Fibroblast of lung (primary cell): ENCODE data around the gene ZACN. TPM values are rescaled to one million over a fixed set of nuclear protein-coding genes. Genes with fewer than 3 reads are reported as not detected.

Experiments
- DNase-seq, 2 donors: peaks; one replicate each; pipeline versions ENCODE4 v3.0.0 to v3.0.0-alpha.2; 2010; ENCODE audit warnings: low read depth in 2 of 2
- H2AFZ ChIP-seq: 2 replicates; pipeline ENCODE4 v1.5.1; 2012; ENCODE audit warnings: low read length, control low read depth, inconsistent platforms
- H3K27ac ChIP-seq: 2 replicates; pipeline ENCODE4 v1.5.1; 2011; ENCODE audit warnings: low read length, control low read depth; ENCODE audit not compliant: insufficient read depth
- H3K27me3 ChIP-seq: 2 replicates; pipeline ENCODE4 v1.5.1; 2011; ENCODE audit warnings: mild to moderate bottlenecking, low read length; ENCODE audit not compliant: control insufficient read depth, insufficient read depth
- H3K36me3 ChIP-seq: 2 replicates; pipeline ENCODE4 v1.5.1; 2011; ENCODE audit warnings: low read length; ENCODE audit not compliant: control insufficient read depth, insufficient read depth
- H3K4me1 ChIP-seq: 2 replicates; pipeline ENCODE4 v1.5.1; 2011; ENCODE audit warnings: low read length; ENCODE audit not compliant: control insufficient read depth, insufficient read depth; ENCODE audit errors: extremely low read depth
- H3K4me2 ChIP-seq: 2 replicates; pipeline ENCODE4 v1.5.1; 2011; ENCODE audit warnings: low read length, control low read depth; ENCODE audit not compliant: insufficient read depth; ENCODE audit errors: extremely low read depth
- H3K4me3 ChIP-seq, 4 experiments: fragments of 200-600 bp in 1 of 4; sonication (generic) in 1 of 4; replicated peaks in 1 of 4; 2 replicates each; pipeline ENCODE4 v1.5.1; 2011 to 2016; ENCODE audit warnings: low read length in 4 of 4, low read depth in 3 of 4, mild to moderate bottlenecking in 3 of 4, control low read depth in 2 of 4, inconsistent platforms in 1 of 4, mixed read lengths in 1 of 4; ENCODE audit not compliant: insufficient read depth in 1 of 4; ENCODE audit errors: control extremely low read depth in 1 of 4
- H3K79me2 ChIP-seq: 2 replicates; pipeline ENCODE4 v1.5.1; 2012; ENCODE audit warnings: mild to moderate bottlenecking, low read length, inconsistent platforms; ENCODE audit not compliant: control insufficient read depth, insufficient read depth
- H3K9ac ChIP-seq: 2 replicates; pipeline ENCODE4 v1.5.1; 2011; ENCODE audit warnings: mild to moderate bottlenecking, low read length, control low read depth; ENCODE audit not compliant: insufficient read depth
- H3K9me3 ChIP-seq: 2 replicates; pipeline ENCODE4 v1.5.1; 2012; ENCODE audit warnings: low read depth, low read length; ENCODE audit not compliant: control insufficient read depth, insufficient read depth
- H4K20me1 ChIP-seq: 2 replicates; pipeline ENCODE4 v1.5.1; 2011; ENCODE audit warnings: low read length; ENCODE audit not compliant: control insufficient read depth, insufficient read depth; ENCODE audit errors: extremely low read depth
- EZH2 ChIP-seq: IDR thresholded peaks from 2 replicates; pipeline ENCODE4 v1.5.1; 2012; ENCODE audit warnings: low read length, control low read depth, mild to moderate bottlenecking; ENCODE audit errors: missing control alignments
- polyA plus RNA-seq, 2 donors: library from polyadenylated mRNA; depleted of rRNA in 1 of 2; stranded (reverse) in 1 of 2; unstranded in 1 of 2; fragments of >200 nt; gene quantifications; 2 replicates each; pipeline ENCODE4 v1.2.1, GENCODE V29; 2011 to 2012; ENCODE audit warnings: missing spikeins in 1 of 2
- total RNA-seq: library from RNA; depleted of rRNA; stranded (reverse); fragments of >200 nt; gene quantifications from 2 replicates; pipeline ENCODE4 v1.2.1, GENCODE V29; 2014
- TF ChIP-seq, protein P1 (sequence below), 2 donors: IDR thresholded peaks in 1 of 2; conservative IDR thresholded peaks in 1 of 2; 1 replicate in 1 of 2; 2 replicates in 1 of 2; pipeline ENCODE4 v1.5.1; 2011 to 2012; ENCODE audit warnings: low read length in 2 of 2, control low read depth in 1 of 2, inconsistent platforms in 1 of 2, low read depth in 1 of 2, mild to moderate bottlenecking in 1 of 2

The ZACN gene
- total and polyA plus RNA-seq, 2 donors (not counting 1 experiment from before 2014, with no cell fraction given): not detected

DNA sequence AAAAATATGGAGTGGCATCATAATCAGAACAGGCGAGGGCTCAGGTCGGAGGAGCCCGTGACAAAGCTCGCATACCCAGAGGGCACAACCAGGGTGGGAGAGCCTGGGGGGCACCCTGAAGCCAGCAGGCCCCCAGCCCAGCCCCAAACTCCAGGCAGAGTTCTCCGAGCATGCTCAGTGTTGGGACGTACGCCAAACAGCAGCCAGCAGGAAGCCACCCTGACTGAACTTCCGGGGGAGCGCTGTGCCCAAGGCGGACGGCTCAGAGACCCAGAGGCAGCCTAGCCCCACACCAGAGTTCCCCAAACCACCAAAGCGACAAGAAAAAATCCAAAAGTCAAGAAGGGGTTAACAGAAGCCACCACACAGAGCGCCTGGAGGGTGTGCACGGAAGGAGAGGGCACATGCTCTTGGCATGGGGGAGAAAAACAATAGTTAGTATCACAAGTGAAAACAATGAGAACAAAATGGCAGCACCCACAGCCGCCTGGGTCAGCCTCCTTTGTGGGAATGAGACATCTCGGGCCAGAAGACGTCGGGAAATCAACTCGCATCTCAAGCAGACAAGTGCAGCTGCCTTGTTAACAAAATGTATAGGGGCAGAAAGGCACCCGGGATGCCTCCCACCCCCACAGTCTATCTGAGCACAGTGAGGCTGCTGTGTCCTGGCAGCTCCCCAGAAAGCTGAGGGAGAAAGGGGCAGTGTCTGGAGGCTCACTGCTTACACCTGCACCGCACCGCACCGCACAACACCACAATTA is 12.7 kb downstream of the ZACN start:
- DNase-seq: no peak
- no peak overlapping the region for H3K9ac ChIP-seq
- no peaks in the 10 kb centered on the region for H3K9me3 ChIP-seq
- peaks cover 33% of the 10 kb centered on the region for H3K36me3 ChIP-seq
- H4K20me1 ChIP-seq: no peaks in the 10 kb centered on the region
- H2AFZ ChIP-seq: no peak overlapping the region
- H3K4me3 ChIP-seq: no peak overlapping the region
- no peaks in the 10 kb centered on the region for H3K79me2 ChIP-seq
- peaks cover 2% of the 10 kb centered on the region for H3K4me1 ChIP-seq
- no peak for TF ChIP-seq EZH2
- TF ChIP-seq, protein P1, sequence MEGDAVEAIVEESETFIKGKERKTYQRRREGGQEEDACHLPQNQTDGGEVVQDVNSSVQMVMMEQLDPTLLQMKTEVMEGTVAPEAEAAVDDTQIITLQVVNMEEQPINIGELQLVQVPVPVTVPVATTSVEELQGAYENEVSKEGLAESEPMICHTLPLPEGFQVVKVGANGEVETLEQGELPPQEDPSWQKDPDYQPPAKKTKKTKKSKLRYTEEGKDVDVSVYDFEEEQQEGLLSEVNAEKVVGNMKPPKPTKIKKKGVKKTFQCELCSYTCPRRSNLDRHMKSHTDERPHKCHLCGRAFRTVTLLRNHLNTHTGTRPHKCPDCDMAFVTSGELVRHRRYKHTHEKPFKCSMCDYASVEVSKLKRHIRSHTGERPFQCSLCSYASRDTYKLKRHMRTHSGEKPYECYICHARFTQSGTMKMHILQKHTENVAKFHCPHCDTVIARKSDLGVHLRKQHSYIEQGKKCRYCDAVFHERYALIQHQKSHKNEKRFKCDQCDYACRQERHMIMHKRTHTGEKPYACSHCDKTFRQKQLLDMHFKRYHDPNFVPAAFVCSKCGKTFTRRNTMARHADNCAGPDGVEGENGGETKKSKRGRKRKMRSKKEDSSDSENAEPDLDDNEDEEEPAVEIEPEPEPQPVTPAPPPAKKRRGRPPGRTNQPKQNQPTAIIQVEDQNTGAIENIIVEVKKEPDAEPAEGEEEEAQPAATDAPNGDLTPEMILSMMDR (conservative IDR thresholded peaks at IDR 0.05 in 1 of 2, IDR thresholded peaks at IDR 0.05 in 1 of 2; ENCODE audit: low read depth in 1 of 2, low read length in 2 of 2): no peak
- no peak overlapping the region for H3K27ac ChIP-seq
- no peak overlapping the region for H3K4me2 ChIP-seq
- no peaks in the 10 kb centered on the region for H3K27me3 ChIP-seq

DNA sequence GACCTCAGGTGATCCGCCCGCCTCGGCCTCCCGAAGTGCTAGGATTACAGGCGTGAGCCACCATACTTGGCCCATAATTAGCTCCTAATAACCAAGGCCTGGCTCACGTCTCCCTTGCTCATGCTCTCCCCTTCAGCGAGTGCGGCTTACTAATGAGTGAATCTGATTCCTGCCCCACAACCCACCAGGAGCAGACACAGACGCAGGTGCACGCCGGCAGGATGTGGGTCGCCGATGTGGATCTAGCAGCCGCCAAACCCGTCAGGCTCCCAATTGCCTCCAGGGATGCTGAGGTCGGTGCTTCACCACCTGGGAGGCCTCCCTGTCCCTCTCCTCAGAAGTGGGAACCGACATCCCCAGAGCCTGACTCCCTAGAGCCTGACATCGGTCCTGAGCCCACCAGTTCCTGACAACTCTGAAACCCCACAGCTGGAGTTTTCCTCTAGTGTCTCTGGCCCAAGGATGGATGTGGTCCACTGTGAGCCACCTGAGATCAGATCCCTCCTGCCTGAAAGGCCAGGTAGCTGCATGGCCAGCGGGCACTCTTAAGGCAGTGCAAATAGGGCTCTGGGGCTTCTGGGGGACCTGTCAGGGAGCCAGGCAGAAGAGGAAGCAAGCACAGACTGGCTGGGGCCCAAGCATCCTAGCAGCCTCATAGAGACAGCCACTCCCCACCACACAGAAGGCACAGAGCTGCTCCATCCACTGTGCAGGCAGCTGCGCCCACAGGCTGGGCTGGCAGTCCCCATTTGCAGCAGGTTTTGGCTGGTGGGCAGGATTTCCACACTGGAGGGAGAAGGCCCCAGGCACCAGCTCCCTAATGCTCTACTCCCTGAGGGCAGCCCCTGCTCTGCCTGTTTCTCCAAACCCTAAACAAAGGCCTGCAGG is 13.8 kb downstream of the ZACN start:
- Histone ChIP-seq H3K79me2 (no peaks in the 10 kb centered on the region), H4K20me1 (no peaks in the 10 kb centered on the region), H3K27ac (no peak overlapping the region), H3K4me1 (peaks cover 2% of the 10 kb centered on the region), H3K36me3 (peaks cover 30% of the 10 kb centered on the region), H3K4me3 (no peak overlapping the region), H3K27me3 (no peaks in the 10 kb centered on the region), H3K9me3 (no peaks in the 10 kb centered on the region), H3K4me2 (no peak overlapping the region), H3K9ac (no peak overlapping the region), H2AFZ (no peak overlapping the region)
- TF ChIP-seq, protein P1 (conservative IDR thresholded peaks at IDR 0.05 in 1 of 2, IDR thresholded peaks at IDR 0.05 in 1 of 2; ENCODE audit: low read depth in 1 of 2, low read length in 2 of 2): no peak
- TF ChIP-seq EZH2: no peak
- DNase-seq: no peak

DNA sequence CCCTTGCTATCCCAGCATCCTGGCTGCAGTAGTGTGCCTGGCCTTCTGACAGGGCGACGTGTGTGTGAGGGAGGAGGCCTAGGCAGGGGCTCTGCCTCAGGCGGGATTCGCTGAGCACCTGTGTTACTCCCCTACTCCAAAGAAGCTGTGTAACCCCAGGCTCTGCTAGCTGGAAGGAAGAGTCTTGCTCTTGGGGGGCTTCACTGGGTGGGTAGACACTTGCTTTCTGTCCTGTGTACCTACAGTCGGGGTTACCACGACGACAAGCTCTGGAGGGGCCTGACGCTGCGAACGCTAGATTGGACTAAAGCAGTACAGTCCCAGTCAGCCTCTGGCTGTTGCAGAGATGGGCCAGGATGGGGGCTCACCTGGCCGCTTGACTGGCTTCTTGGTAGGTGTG is 15.1 kb downstream of the ZACN start:
- H3K4me2 ChIP-seq: no peak overlapping the region
- H3K27me3 ChIP-seq: no peaks in the 10 kb centered on the region
- DNase-seq: no peak
- no peak overlapping the region for H3K27ac ChIP-seq
- no peak overlapping the region for H3K9ac ChIP-seq
- no peaks in the 10 kb centered on the region for H3K9me3 ChIP-seq
- TF ChIP-seq, protein P1 (conservative IDR thresholded peaks at IDR 0.05 in 1 of 2, IDR thresholded peaks at IDR 0.05 in 1 of 2; ENCODE audit: low read depth in 1 of 2, low read length in 2 of 2): no peak
- no peak for TF ChIP-seq EZH2
- H2AFZ ChIP-seq: no peak overlapping the region
- peaks cover 23% of the 10 kb centered on the region for H3K36me3 ChIP-seq
- no peaks in the 10 kb centered on the region for H3K79me2 ChIP-seq
- H3K4me1 ChIP-seq: peaks cover 2% of the 10 kb centered on the region
- H3K4me3 ChIP-seq: no peak overlapping the region
- no peaks in the 10 kb centered on the region for H4K20me1 ChIP-seq
